ENCODE measurements around the gene AKR1B1.

AKR1B1 gene

GRCh38 chr7:134396031-134396430 is 62.9 kb downstream of the AKR1B1 start:
- 0 out of 2 replicates have a peak, but pooled peaks cover 3% of the 10 kb centered on the region for H3K27me3 ChIP-seq (ENCODE audit: insufficient read depth, low read length)
- H2AFZ ChIP-seq (ENCODE audit: low read length), result no peak overlapping the region
- no peaks in the 10 kb centered on the region for H3F3A ChIP-seq (ENCODE audit: insufficient read depth, low read length)
- H3K36me3 ChIP-seq (ENCODE audit: insufficient read depth, low read length), result no peaks in the 10 kb centered on the region
- H3K27ac ChIP-seq (ENCODE audit: low read depth, low read length, poor library complexity, severe bottlenecking), result no peak overlapping the region
- no peaks in the 10 kb centered on the region for H3K9me2 ChIP-seq (ENCODE audit: low read depth, low read length)
- H4K20me1 ChIP-seq (ENCODE audit: insufficient read depth, low read length), result no peaks in the 10 kb centered on the region
- H3K4me2 ChIP-seq (ENCODE audit: low read length), result no peak overlapping the region
- H3K4me3 ChIP-seq (ENCODE audit: low read depth, low read length, poor library complexity, severe bottlenecking), result no peak overlapping the region
- no peaks in the 10 kb centered on the region for H3K9me3 ChIP-seq (ENCODE audit: low read length)
- H3K4me1 ChIP-seq (ENCODE audit: insufficient read depth, low read length, severe bottlenecking), result no peaks in the 10 kb centered on the region
- no peak overlapping the region for H3K9ac ChIP-seq (ENCODE audit: low read length)
- TF ChIP-seq CTCF (IDR thresholded peaks at IDR 0.05; ENCODE audit: low read length), result no peak
- TF ChIP-seq EZH2 (IDR thresholded peaks at IDR 0.05; ENCODE audit: borderline replicate concordance, low read length), result no peak
- no peaks in the 10 kb centered on the region for H3K79me2 ChIP-seq (ENCODE audit: insufficient read depth, low read length)

GRCh38 chr7:134395604-134396003 is 63.3 kb downstream of the AKR1B1 start:
- no peak overlapping the region for H2AFZ ChIP-seq (ENCODE audit: low read length)
- H3F3A ChIP-seq (ENCODE audit: insufficient read depth, low read length), result no peaks in the 10 kb centered on the region
- no peaks in the 10 kb centered on the region for H3K4me1 ChIP-seq (ENCODE audit: insufficient read depth, low read length, severe bottlenecking)
- no peak overlapping the region for H3K27ac ChIP-seq (ENCODE audit: low read depth, low read length, poor library complexity, severe bottlenecking)
- no peaks in the 10 kb centered on the region for H3K9me3 ChIP-seq (ENCODE audit: low read length)
- no peaks in the 10 kb centered on the region for H3K79me2 ChIP-seq (ENCODE audit: insufficient read depth, low read length)
- H4K20me1 ChIP-seq (ENCODE audit: insufficient read depth, low read length), result no peaks in the 10 kb centered on the region
- no peaks in the 10 kb centered on the region for H3K9me2 ChIP-seq (ENCODE audit: low read depth, low read length)
- TF ChIP-seq CTCF (IDR thresholded peaks at IDR 0.05; ENCODE audit: low read length) (no peak), EZH2 (IDR thresholded peaks at IDR 0.05; ENCODE audit: borderline replicate concordance, low read length) (no peak)
- H3K4me2 ChIP-seq (ENCODE audit: low read length), result no peak overlapping the region
- no peaks in the 10 kb centered on the region for H3K36me3 ChIP-seq (ENCODE audit: insufficient read depth, low read length)
- 0 out of 2 replicates have a peak, but pooled peaks cover 3% of the 10 kb centered on the region for H3K27me3 ChIP-seq (ENCODE audit: insufficient read depth, low read length)
- no peak overlapping the region for H3K9ac ChIP-seq (ENCODE audit: low read length)
- no peak overlapping the region for H3K4me3 ChIP-seq (ENCODE audit: low read depth, low read length, poor library complexity, severe bottlenecking)

- no peak overlapping the region for H3K27ac ChIP-seq (ENCODE audit: low read depth, low read length, poor library complexity, severe bottlenecking)
- no peaks in the 10 kb centered on the region for H3K9me3 ChIP-seq (ENCODE audit: low read length)
- no peaks in the 10 kb centered on the region for H3K27me3 ChIP-seq (ENCODE audit: insufficient read depth, low read length)
- no peak overlapping the region for H3K4me2 ChIP-seq (ENCODE audit: low read length)
- H4K20me1 ChIP-seq (ENCODE audit: insufficient read depth, low read length), result no peaks in the 10 kb centered on the region
- no peak overlapping the region for H3K9ac ChIP-seq (ENCODE audit: low read length)
- TF ChIP-seq CTCF (IDR thresholded peaks at IDR 0.05; ENCODE audit: low read length) (no peak), EZH2 (IDR thresholded peaks at IDR 0.05; ENCODE audit: borderline replicate concordance, low read length) (no peak)
- no peak overlapping the region for H3K4me3 ChIP-seq (ENCODE audit: low read depth, low read length, poor library complexity, severe bottlenecking)
- H3K4me1 ChIP-seq (ENCODE audit: insufficient read depth, low read length, severe bottlenecking), result no peaks in the 10 kb centered on the region
- no peaks in the 10 kb centered on the region for H3K9me2 ChIP-seq (ENCODE audit: low read depth, low read length)
- no peaks in the 10 kb centered on the region for H3K79me2 ChIP-seq (ENCODE audit: insufficient read depth, low read length)
- no peaks in the 10 kb centered on the region for H3F3A ChIP-seq (ENCODE audit: insufficient read depth, low read length)
- no peak overlapping the region for H2AFZ ChIP-seq (ENCODE audit: low read length)
- H3K36me3 ChIP-seq (ENCODE audit: insufficient read depth, low read length), result no peaks in the 10 kb centered on the region
Observed at GRCh38 chr7:134394056-134394455, 64.8 kb downstream of the AKR1B1 start.
